ENCODE data around the gene IFI27L1.

IFI27L1 gene

GRCh38 chr14:94145902-94146527, 64.9 kb downstream of the IFI27L1 start:
- TF ChIP-seq SPI1 (IDR thresholded peaks at IDR 0.05; ENCODE audit: low read depth, low read length) (peak; percentile 25; the same call in 1 of the 2 replicates), POU2F2 (IDR thresholded peaks at IDR 0.05; ENCODE audit: low read depth, low read length) (no peak)
- DNase-seq (ENCODE audit: insufficient read length, low spot score) (no peak), FAIRE-seq (no peak)

Data from GM12891 (cell line).